T-cell (primary cell): ENCODE measurements around the gene ZNF586. TPM values are rescaled to one million over a fixed set of nuclear protein-coding genes. Genes with fewer than 3 reads are reported as not detected.

Experiments
- ATAC-seq, 4 experiments: fragments of 200-7000 bp in 3 of 4; fragments of 150-1000 bp in 1 of 4; cut with Tn5 transposase; replicated peaks in 1 of 4; 1 replicate in 3 of 4; 2 replicates in 1 of 4; pipeline ENCODE4 v1.10.0; 2021; ENCODE audit warnings: moderate library complexity in 3 of 4, mild to moderate bottlenecking in 2 of 4, moderate number of reproducible peaks in 1 of 4
- CTCF ChIA-PET, 2 donors: fragments of 300-600 bp; sonication (Branson Sonifier 250); formaldehyde crosslinking; loops; one replicate each; lab custom pipeline; 2022; ENCODE audit warnings: antibody characterized with exemption in 2 of 2; lab: Charles Lee
- POLR2A ChIA-PET, 2 donors: fragments of 300-600 bp; sonication (Branson Sonifier 250); formaldehyde crosslinking; loops; one replicate each; lab custom pipeline; 2022; ENCODE audit warnings: antibody characterized with exemption in 2 of 2; lab: Charles Lee
- DNase-seq, 35 experiments: peaks; one replicate each; pipeline versions ENCODE4 v3.0.0 to v3.0.0-alpha.2; 2013 to 2023
- H3K27ac ChIP-seq: one replicate; pipeline ENCODE4 v1.5.1; 2013; ENCODE audit warnings: low read length
- H3K27me3 ChIP-seq, 2 experiments: replicated peaks in 1 of 2; 1 replicate in 1 of 2; 2 replicates in 1 of 2; pipeline versions ENCODE4 v1.6.1 to v1.7.0; 2013; ENCODE audit warnings: low read length in 1 of 2, mixed read lengths in 1 of 2; ENCODE audit not compliant: control insufficient read depth in 2 of 2, insufficient read depth in 2 of 2; ENCODE audit errors: extremely low read depth in 1 of 2
- H3K36me3 ChIP-seq, 2 donors: 1 replicate in 1 of 2; 2 replicates in 1 of 2; pipeline versions ENCODE4 v1.6.1 to v1.7.0; 2013; ENCODE audit warnings: low read length in 1 of 2; ENCODE audit not compliant: control insufficient read depth in 2 of 2, insufficient read depth in 1 of 2; ENCODE audit errors: extremely low read depth in 1 of 2
- H3K4me1 ChIP-seq, 2 experiments: 1 replicate in 1 of 2; 2 replicates in 1 of 2; pipeline versions ENCODE4 v1.6.1 to v1.7.0; 2013; ENCODE audit warnings: low read length in 2 of 2, mixed read lengths in 1 of 2; ENCODE audit not compliant: insufficient read depth in 2 of 2, control insufficient read depth in 1 of 2; ENCODE audit errors: extremely low read depth in 1 of 2
- H3K4me3 ChIP-seq, 2 donors: 1 replicate in 1 of 2; 2 replicates in 1 of 2; pipeline versions ENCODE4 v1.5.1 to v1.7.0; 2013; ENCODE audit warnings: mild to moderate bottlenecking in 2 of 2, low read length in 1 of 2, moderate library complexity in 1 of 2; ENCODE audit not compliant: control insufficient read depth in 1 of 2; ENCODE audit errors: extremely low read depth in 1 of 2
- H3K9me3 ChIP-seq: 2 replicates; pipeline ENCODE4 v1.7.0; 2013
- H3K27ac Mint-ChIP-seq, 2 donors: one replicate each; pipeline ENCODE4 v1.8.0; 2020 to 2021; ENCODE audit warnings: mild to moderate bottlenecking in 2 of 2, mixed read lengths in 2 of 2
- H3K27me3 Mint-ChIP-seq, 2 donors: one replicate each; pipeline ENCODE4 v1.8.0; 2021 to 2022; ENCODE audit warnings: mixed read lengths in 2 of 2
- H3K36me3 Mint-ChIP-seq: one replicate; pipeline ENCODE4 v1.8.0; 2021; ENCODE audit warnings: mixed read lengths
- H3K4me1 Mint-ChIP-seq, 3 donors: one replicate each; pipeline ENCODE4 v1.8.0; 2020 to 2022; ENCODE audit warnings: mixed read lengths in 3 of 3, mild to moderate bottlenecking in 1 of 3
- H3K4me3 Mint-ChIP-seq, 3 donors: one replicate each; pipeline ENCODE4 v1.8.0; 2020 to 2022; ENCODE audit warnings: mild to moderate bottlenecking in 3 of 3, mixed read lengths in 3 of 3, moderate library complexity in 3 of 3
- H3K9me3 Mint-ChIP-seq, 3 donors: one replicate each; pipeline ENCODE4 v1.8.0; 2020 to 2022; ENCODE audit warnings: mixed read lengths in 3 of 3
- WGBS: methylation state at CpG from one replicate; pipeline ENCODE4 v1.1.5; 2013; ENCODE audit warnings: missing lambda C conversion rate; ENCODE audit not compliant: insufficient coverage; 5-methylcytosine and 5-hydroxymethylcytosine counted together
- total RNA-seq, 35 experiments: library from RNA in 6 of 35; stranded (reverse) in 6 of 35; fragments of 120-200 nt in 1 of 35; gene quantifications; one replicate each; pipeline versions ENCODE4 v1.2.1 to v1.2.4 and lab custom pipeline; 2013 to 2026

The ZNF586 gene
- total RNA-seq, 5 donors from 2014 or later (not counting 1 experiment from before 2014, with no cell fraction given): 34.0 to 46.9 (median 40.1) TPM

- Histone ChIP-seq H3K36me3 (peaks cover 16 to 22% of the 10 kb centered on the region in 2 donors), H3K27ac (no peak overlapping the region), H3K27me3 (no peaks in the 10 kb centered on the region), H3K9me3 (peaks cover 12% of the 10 kb centered on the region), H3K4me1 (no peaks in the 10 kb centered on the region), H3K4me3 (no peak overlapping the region)
- ATAC-seq (no peak), DNase-seq (no peak)
- peaks cover 86% of the 10 kb centered on the region for H3K36me3 Mint-ChIP-seq
- no peak overlapping the region for H3K27ac Mint-ChIP-seq
- ChIA-PET CTCF (no interaction called here), POLR2A (interaction anchor here in 1 of 2 donors (0.6 kb wide), 1 partner anchor 138 kb away, joined by 3 read pairs; no protein-coding TSS in a partner anchor)
- H3K9me3 Mint-ChIP-seq: peaks cover 4 to 43% (median 34%) of the 10 kb centered on the region in 3 donors
- 100% methylated on average over 2 of the region's 2 CpGs for WGBS
- no peaks in the 10 kb centered on the region for H3K4me1 Mint-ChIP-seq
- H3K27me3 Mint-ChIP-seq: no peaks in the 10 kb centered on the region
- no peak overlapping the region for H3K4me3 Mint-ChIP-seq
Measured at GRCh38 chr19:57759096-57759495, 10.4 kb upstream of the ZNF586 start.

- Mint-ChIP-seq H3K9me3 (peaks cover 8 to 28% (median 28%) of the 10 kb centered on the region in 3 donors), H3K4me1 (peaks cover 37 to 48% (median 42%) of the 10 kb centered on the region in 3 donors), H3K36me3 (peaks cover 59% of the 10 kb centered on the region), H3K27me3 (no peaks in the 10 kb centered on the region), H3K27ac (no peak overlapping the region), H3K4me3 (peak overlapping the region; percentile 57 to 94 (median 88))
- 84% methylated on average over 2 of the region's 4 CpGs for WGBS
- ATAC-seq: no peak
- Histone ChIP-seq H3K27me3 (no peaks in the 10 kb centered on the region), H3K27ac (no peak overlapping the region), H3K4me1 (peaks cover 4 to 27% of the 10 kb centered on the region in 2 experiments), H3K4me3 (no peak overlapping the region), H3K36me3 (peaks cover 11 to 38% of the 10 kb centered on the region in 2 donors), H3K9me3 (peaks cover 2% of the 10 kb centered on the region)
- CTCF ChIA-PET: no interaction called here
- DNase-seq: no peak
- POLR2A ChIA-PET: no interaction called here
Measured at GRCh38 chr19:57771417-57771816, 1.9 kb downstream of the ZNF586 start.

GRCh38 chr19:57773488-57773887 is 4.0 kb downstream of the ZNF586 start:
- ATAC-seq (no peak), DNase-seq (no peak)
- H3K9me3 ChIP-seq: peaks cover 8% of the 10 kb centered on the region
- H3K27ac ChIP-seq: no peak overlapping the region
- Mint-ChIP-seq H3K27me3 (no peaks in the 10 kb centered on the region), H3K36me3 (peaks cover 76% of the 10 kb centered on the region), H3K4me3 (peak overlapping the region in 1 of 3 donors; percentile 88), H3K9me3 (peaks cover 18 to 43% (median 37%) of the 10 kb centered on the region in 3 donors), H3K27ac (no peak overlapping the region), H3K4me1 (peaks cover 37 to 53% (median 42%) of the 10 kb centered on the region in 3 donors)
- H3K4me3 ChIP-seq: peak overlapping the region in 1 of 2 donors; percentile 17
- peaks cover 4 to 27% of the 10 kb centered on the region in 2 experiments for H3K4me1 ChIP-seq
- ChIA-PET POLR2A (interaction anchor here in 1 of 2 donors (0.7 kb wide), 1 partner anchor 250 kb away, joined by 19 read pairs; no protein-coding TSS in a partner anchor), CTCF (no interaction called here)
- H3K36me3 ChIP-seq: peaks cover 19 to 59% of the 10 kb centered on the region in 2 donors
- no peaks in the 10 kb centered on the region for H3K27me3 ChIP-seq
- WGBS: 83% methylated on average over 1 of the region's 3 CpGs

GRCh38 chr19:57776764-57777296 is 7.4 kb downstream of the ZNF586 start:
- WGBS: 96% methylated on average over 3 of the region's 6 CpGs
- ChIA-PET POLR2A (no interaction called here), CTCF (no interaction called here)
- Mint-ChIP-seq H3K4me3 (peak overlapping the region in 1 of 3 donors; percentile 13), H3K27ac (no peak overlapping the region), H3K4me1 (peaks cover 19 to 31% (median 20%) of the 10 kb centered on the region in 3 donors), H3K36me3 (peaks cover 89% of the 10 kb centered on the region), H3K27me3 (no peaks in the 10 kb centered on the region), H3K9me3 (peaks cover 23 to 67% (median 58%) of the 10 kb centered on the region in 3 donors)
- no peak overlapping the region for H3K4me3 ChIP-seq
- H3K27me3 ChIP-seq: no peaks in the 10 kb centered on the region
- no peak for ATAC-seq
- H3K27ac ChIP-seq: no peak overlapping the region
- peaks cover 33% of the 10 kb centered on the region for H3K9me3 ChIP-seq
- no peak for DNase-seq
- peaks cover 0 to 2% of the 10 kb centered on the region in 2 experiments for H3K4me1 ChIP-seq
- H3K36me3 ChIP-seq: peaks cover 26 to 79% of the 10 kb centered on the region in 2 donors

GRCh38 chr19:57778336-57778735 is 8.9 kb downstream of the ZNF586 start:
- no peaks in the 10 kb centered on the region for H3K27me3 ChIP-seq
- H3K27me3 Mint-ChIP-seq: no peaks in the 10 kb centered on the region
- peaks cover 33% of the 10 kb centered on the region for H3K9me3 ChIP-seq
- H3K4me1 ChIP-seq: no peaks in the 10 kb centered on the region
- no peak overlapping the region for H3K27ac Mint-ChIP-seq
- H3K9me3 Mint-ChIP-seq: peaks cover 23 to 56% (median 50%) of the 10 kb centered on the region in 3 donors
- H3K4me3 ChIP-seq: peak overlapping the region in 1 of 2 donors; percentile 21
- WGBS: no CpG with 5 or more reads among the region's 4 CpGs
- ATAC-seq (no peak), DNase-seq (no peak)
- H3K4me1 Mint-ChIP-seq: peaks cover 8 to 19% (median 12%) of the 10 kb centered on the region in 3 donors
- H3K4me3 Mint-ChIP-seq: no peak overlapping the region
- no peak overlapping the region for H3K27ac ChIP-seq
- POLR2A ChIA-PET: no interaction called here
- peaks cover 79% of the 10 kb centered on the region for H3K36me3 Mint-ChIP-seq
- H3K36me3 ChIP-seq: peaks cover 26 to 64% of the 10 kb centered on the region in 2 donors
- CTCF ChIA-PET: no interaction called here

- ChIA-PET CTCF (no interaction called here), POLR2A (no interaction called here)
- Mint-ChIP-seq H3K4me1 (peaks cover 4 to 14% (median 6%) of the 10 kb centered on the region in 3 donors), H3K4me3 (no peak overlapping the region), H3K27me3 (no peaks in the 10 kb centered on the region), H3K9me3 (peaks cover 18 to 51% (median 45%) of the 10 kb centered on the region in 3 donors), H3K27ac (no peak overlapping the region), H3K36me3 (peaks cover 76% of the 10 kb centered on the region)
- 95% methylated on average over 4 of the region's 10 CpGs for WGBS
- Histone ChIP-seq H3K27ac (no peak overlapping the region), H3K27me3 (no peaks in the 10 kb centered on the region), H3K4me1 (no peaks in the 10 kb centered on the region), H3K36me3 (peaks cover 26 to 60% of the 10 kb centered on the region in 2 donors), H3K9me3 (peaks cover 33% of the 10 kb centered on the region), H3K4me3 (peak overlapping the region in 1 of 2 donors; percentile 19)
- DNase-seq (no peak), ATAC-seq (no peak)
Measured at GRCh38 chr19:57779220-57779845, 9.9 kb downstream of the ZNF586 start.
